Upper lobe of right lung (tissue), 1 donor: Measurements from ENCODE around the gene ABCC4. TPM values are rescaled to one million over a fixed set of nuclear protein-coding genes. Genes with fewer than 3 reads are reported as not detected.

Source experiments
- ATAC-seq: fragments of 200-7000 bp; cut with Tn5 transposase; one replicate; pipeline ENCODE4 v1.9.1; 2020; ENCODE audit warnings: mild to moderate bottlenecking, moderate library complexity
- DNase-seq: peaks from one replicate; pipeline ENCODE4 v3.0.0-alpha.2; 2020
- H3K27ac ChIP-seq: fragments of 200-600 bp; one replicate; pipeline ENCODE4 v1.8.0; 2022
- H3K27me3 ChIP-seq: fragments of 200-600 bp; one replicate; pipeline ENCODE4 v1.8.0; 2022; ENCODE audit warnings: mild to moderate bottlenecking
- H3K36me3 ChIP-seq: fragments of 200-600 bp; one replicate; pipeline ENCODE4 v1.8.0; 2022
- H3K4me1 ChIP-seq: fragments of 200-600 bp; one replicate; pipeline ENCODE4 v1.8.0; 2022
- H3K4me3 ChIP-seq: fragments of 200-600 bp; one replicate; pipeline ENCODE4 v1.8.0; 2022; ENCODE audit warnings: mild to moderate bottlenecking
- H3K9me3 ChIP-seq: fragments of 200-600 bp; one replicate; pipeline ENCODE4 v1.8.0; 2022
- intact Hi-C: fragments of 100-400 bp; cut with DNase I; formaldehyde crosslinking; loops from one replicate; pipeline ENCODE4 v1.11.0; 2022
- total RNA-seq: library from RNA; stranded (reverse); fragmentation: NEBNext Ultra II Directional; extraction: Animal tissue kit (Norgen Biotek cat#: 25700); gene quantifications from one replicate; pipeline ENCODE4 v1.2.1, GENCODE V29; 2021
- TF ChIP-seq, protein P1 (sequence below): fragments of 200-600 bp; IDR thresholded peaks from one replicate; pipeline ENCODE4 v1.8.0; 2022; ENCODE audit warnings: antibody characterized with exemption
- donor health status: DM: no; HTN: yes; CAD: no; lungs with severe emphysema.

The ABCC4 gene
- total RNA-seq, 1 donor from 2014 or later = 28.1 TPM

DNA sequence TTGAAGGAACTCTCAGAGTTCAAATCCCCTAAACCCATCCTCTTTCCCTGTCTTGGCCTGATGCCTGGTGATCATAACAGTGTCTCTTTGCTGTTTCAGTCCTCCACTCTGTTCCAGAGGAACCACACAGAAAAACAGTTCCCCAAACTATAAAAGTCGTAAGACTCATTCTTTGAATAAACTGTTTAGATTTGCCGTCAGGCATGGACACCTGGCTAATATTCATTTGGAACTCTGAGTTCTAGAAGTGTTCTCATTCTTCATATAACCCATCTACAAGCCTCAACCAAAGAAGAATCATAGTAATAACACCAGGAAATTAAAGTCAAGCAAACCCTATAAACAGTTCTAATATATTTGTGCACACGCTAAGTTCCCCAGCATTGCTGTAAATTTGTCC is 37.7 kb upstream of the ABCC4 start:
- no peaks in the 10 kb centered on the region for H3K36me3 ChIP-seq
- TF ChIP-seq, protein P1, sequence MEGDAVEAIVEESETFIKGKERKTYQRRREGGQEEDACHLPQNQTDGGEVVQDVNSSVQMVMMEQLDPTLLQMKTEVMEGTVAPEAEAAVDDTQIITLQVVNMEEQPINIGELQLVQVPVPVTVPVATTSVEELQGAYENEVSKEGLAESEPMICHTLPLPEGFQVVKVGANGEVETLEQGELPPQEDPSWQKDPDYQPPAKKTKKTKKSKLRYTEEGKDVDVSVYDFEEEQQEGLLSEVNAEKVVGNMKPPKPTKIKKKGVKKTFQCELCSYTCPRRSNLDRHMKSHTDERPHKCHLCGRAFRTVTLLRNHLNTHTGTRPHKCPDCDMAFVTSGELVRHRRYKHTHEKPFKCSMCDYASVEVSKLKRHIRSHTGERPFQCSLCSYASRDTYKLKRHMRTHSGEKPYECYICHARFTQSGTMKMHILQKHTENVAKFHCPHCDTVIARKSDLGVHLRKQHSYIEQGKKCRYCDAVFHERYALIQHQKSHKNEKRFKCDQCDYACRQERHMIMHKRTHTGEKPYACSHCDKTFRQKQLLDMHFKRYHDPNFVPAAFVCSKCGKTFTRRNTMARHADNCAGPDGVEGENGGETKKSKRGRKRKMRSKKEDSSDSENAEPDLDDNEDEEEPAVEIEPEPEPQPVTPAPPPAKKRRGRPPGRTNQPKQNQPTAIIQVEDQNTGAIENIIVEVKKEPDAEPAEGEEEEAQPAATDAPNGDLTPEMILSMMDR = no peak
- DNase-seq (no peak), ATAC-seq (no peak)
- intact Hi-C loops = no loop called here
- no peak overlapping the region for H3K27ac ChIP-seq
- H3K4me1 ChIP-seq = no peaks in the 10 kb centered on the region
- no peak overlapping the region for H3K4me3 ChIP-seq
- no peaks in the 10 kb centered on the region for H3K9me3 ChIP-seq
- H3K27me3 ChIP-seq = no peaks in the 10 kb centered on the region

DNA sequence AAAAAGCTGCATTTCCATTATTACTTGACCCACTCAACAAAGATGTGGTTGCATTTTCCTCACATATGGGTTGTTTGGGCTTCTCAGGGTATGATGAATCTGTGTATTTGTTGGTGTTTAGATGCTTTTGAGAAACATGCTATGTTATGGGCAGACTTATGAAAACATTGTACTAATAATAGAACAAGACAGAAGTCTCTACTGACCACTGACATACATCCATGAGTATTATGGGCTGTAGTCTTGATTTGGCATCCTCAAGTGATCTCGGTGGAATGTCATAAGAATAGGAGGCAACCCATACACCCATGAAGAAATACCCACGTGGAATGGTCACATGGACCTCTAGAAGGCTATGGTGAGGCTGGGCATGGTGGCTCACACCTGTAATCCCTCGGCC is 36.3 kb upstream of the ABCC4 start:
- H3K27me3 ChIP-seq = no peaks in the 10 kb centered on the region
- H3K4me1 ChIP-seq = no peaks in the 10 kb centered on the region
- no peaks in the 10 kb centered on the region for H3K36me3 ChIP-seq
- TF ChIP-seq, protein P1 = no peak
- intact Hi-C loops = no loop called here
- no peaks in the 10 kb centered on the region for H3K9me3 ChIP-seq
- no peak overlapping the region for H3K4me3 ChIP-seq
- no peak for DNase-seq
- no peak for ATAC-seq
- no peak overlapping the region for H3K27ac ChIP-seq

DNA sequence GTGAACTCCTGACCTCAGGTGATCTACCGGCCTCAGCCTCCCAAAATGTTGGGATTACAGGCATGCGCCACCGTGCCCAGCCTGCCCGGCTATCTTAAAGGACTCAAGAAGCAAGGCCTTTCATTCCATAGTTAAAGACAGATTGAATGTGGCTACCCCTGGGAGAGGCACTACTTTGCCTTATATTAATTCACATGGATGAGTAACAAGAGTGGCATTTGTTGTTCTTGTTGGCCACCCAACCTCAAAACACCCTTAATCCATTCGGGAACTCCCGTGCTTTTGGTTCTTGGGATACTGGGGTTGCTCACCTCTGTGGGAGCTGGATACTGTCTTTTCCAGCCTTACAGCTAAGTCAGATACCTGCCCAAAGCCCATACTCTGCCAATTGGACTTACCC is 34.4 kb upstream of the ABCC4 start:
- no peaks in the 10 kb centered on the region for H3K27me3 ChIP-seq
- TF ChIP-seq, protein P1 = no peak
- H3K36me3 ChIP-seq = no peaks in the 10 kb centered on the region
- ATAC-seq (no peak), DNase-seq (no peak)
- no peak overlapping the region for H3K27ac ChIP-seq
- no peaks in the 10 kb centered on the region for H3K4me1 ChIP-seq
- no peaks in the 10 kb centered on the region for H3K9me3 ChIP-seq
- no peak overlapping the region for H3K4me3 ChIP-seq
- intact Hi-C loops = no loop called here

DNA sequence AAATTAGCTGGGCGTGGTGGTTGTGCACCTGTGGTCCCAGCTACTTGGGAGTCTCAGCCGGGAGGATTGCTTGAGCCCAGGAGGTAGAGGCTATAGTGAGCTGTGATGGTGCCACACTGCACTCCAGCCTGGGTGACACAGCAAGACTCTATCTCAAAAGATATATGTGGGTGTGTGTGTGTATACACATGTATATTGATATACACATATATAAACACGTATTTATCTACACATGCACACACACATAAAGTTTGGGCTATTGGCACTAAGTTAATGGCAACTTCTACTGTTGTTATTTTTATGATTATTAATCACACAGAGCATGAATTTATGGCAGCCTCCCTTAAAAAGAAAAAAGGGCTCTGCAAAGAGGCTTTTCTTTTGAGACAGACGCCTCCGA is 27.1 kb upstream of the ABCC4 start:
- Histone ChIP-seq H3K27me3 (no peaks in the 10 kb centered on the region), H3K36me3 (no peaks in the 10 kb centered on the region), H3K9me3 (no peaks in the 10 kb centered on the region), H3K4me3 (no peak overlapping the region), H3K27ac (no peak overlapping the region), H3K4me1 (no peaks in the 10 kb centered on the region)
- DNase-seq (no peak), ATAC-seq (no peak)
- TF ChIP-seq, protein P1 = no peak
- intact Hi-C loops = no loop called here

DNA sequence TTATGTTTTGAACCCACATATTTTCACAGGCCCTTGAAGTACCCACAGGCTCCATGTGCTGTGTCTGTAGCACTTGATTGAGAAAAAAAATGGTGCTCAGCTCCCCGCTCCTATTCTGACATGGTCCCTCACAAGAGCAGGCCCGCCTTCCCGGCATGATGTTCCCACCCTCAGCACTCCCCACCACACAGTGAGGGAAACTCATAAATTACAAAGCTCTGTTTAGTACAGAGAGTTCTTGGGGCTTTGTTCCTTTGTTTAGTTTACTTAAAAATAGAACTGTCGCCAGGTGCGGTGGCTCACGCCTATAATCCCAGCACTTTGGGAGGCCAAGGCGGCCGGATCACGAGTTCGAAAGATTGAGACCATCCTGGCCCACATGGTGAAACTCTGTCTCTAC is 25.9 kb upstream of the ABCC4 start:
- Histone ChIP-seq H3K27me3 (no peaks in the 10 kb centered on the region), H3K4me1 (no peaks in the 10 kb centered on the region), H3K36me3 (no peaks in the 10 kb centered on the region), H3K9me3 (no peaks in the 10 kb centered on the region), H3K27ac (no peak overlapping the region), H3K4me3 (no peak overlapping the region)
- TF ChIP-seq, protein P1 = no peak
- no peak for DNase-seq
- intact Hi-C loops = no loop called here
- no peak for ATAC-seq

DNA sequence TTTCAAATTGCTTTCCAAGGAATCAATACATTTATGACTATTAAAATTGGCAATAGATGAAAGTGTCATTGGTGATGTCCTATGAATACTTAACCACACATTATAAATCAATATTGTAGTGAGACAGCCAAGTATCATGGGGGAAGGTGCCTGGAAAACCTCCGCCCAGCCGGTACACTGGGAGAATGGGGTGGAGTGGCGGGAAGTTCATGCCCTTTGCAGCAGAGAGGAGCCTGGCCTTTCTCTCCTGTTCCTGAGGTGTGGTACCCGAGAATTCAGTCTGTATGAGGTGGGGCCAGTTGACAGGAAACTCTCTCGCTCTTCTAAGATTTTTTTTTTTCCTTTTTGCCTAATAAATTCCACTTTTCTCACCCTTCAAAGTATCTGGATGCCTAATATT is 25.4 kb upstream of the ABCC4 start:
- Histone ChIP-seq H3K4me1 (no peaks in the 10 kb centered on the region), H3K27ac (no peak overlapping the region), H3K36me3 (no peaks in the 10 kb centered on the region), H3K9me3 (no peaks in the 10 kb centered on the region), H3K4me3 (no peak overlapping the region), H3K27me3 (no peaks in the 10 kb centered on the region)
- TF ChIP-seq, protein P1 = no peak
- DNase-seq (no peak), ATAC-seq (no peak)
- intact Hi-C loops = no loop called here
